ENCODE measurements around the gene ASPG.

ASPG gene

GRCh38 chr14:104085032-104085888 lies at the start of gene ASPG:
Gene ASPG, plus strand, starts transcription at chr14:104085700. Its CDS starts 71 bp downstream, at chr14:104085771.
- no peak for DNase-seq

- no peak for DNase-seq
Measured at GRCh38 chr14:104036212-104036611, 49.3 kb upstream of the ASPG start.

- DNase-seq = no peak
Measured at GRCh38 chr14:104037074-104037473, 48.4 kb upstream of the ASPG start.

GRCh38 chr14:104037903-104038302 lies 47.6 kb upstream of the ASPG start:
- no peak for DNase-seq

- no peak for DNase-seq
Measured at GRCh38 chr14:104039214-104039613, 46.3 kb upstream of the ASPG start.

- no peak for DNase-seq
Measured at GRCh38 chr14:104040539-104040938, 45.0 kb upstream of the ASPG start.

- no peak for DNase-seq
Measured at GRCh38 chr14:104041430-104042104, 43.9 kb upstream of the ASPG start.

- no peak for DNase-seq
Measured at GRCh38 chr14:104044016-104044415, 41.5 kb upstream of the ASPG start.

- no peak for DNase-seq
Measured at GRCh38 chr14:104047761-104048160, 37.7 kb upstream of the ASPG start.

- DNase-seq = no peak
Measured at GRCh38 chr14:104048758-104049507, 36.6 kb upstream of the ASPG start.

- no peak for DNase-seq
Measured at GRCh38 chr14:104049576-104050240, 35.8 kb upstream of the ASPG start.

- no peak for DNase-seq
Measured at GRCh38 chr14:104051092-104051813, 34.2 kb upstream of the ASPG start.

- DNase-seq = no peak
Measured at GRCh38 chr14:104054222-104054905, 31.1 kb upstream of the ASPG start.

GRCh38 chr14:104062281-104062680 lies 23.2 kb upstream of the ASPG start:
- no peak for DNase-seq

GRCh38 chr14:104064003-104064402 lies 21.5 kb upstream of the ASPG start:
- DNase-seq = no peak

- no peak for DNase-seq
Measured at GRCh38 chr14:104066279-104066678, 19.2 kb upstream of the ASPG start.

- no peak for DNase-seq
Measured at GRCh38 chr14:104066719-104067295, 18.7 kb upstream of the ASPG start.

GRCh38 chr14:104069541-104069940 lies 16.0 kb upstream of the ASPG start:
- no peak for DNase-seq

- DNase-seq = no peak
Measured at GRCh38 chr14:104072586-104072985, 12.9 kb upstream of the ASPG start.

- no peak for DNase-seq
Measured at GRCh38 chr14:104073764-104074163, 11.7 kb upstream of the ASPG start.

- no peak for DNase-seq
Measured at GRCh38 chr14:104075530-104076151, 9.9 kb upstream of the ASPG start.
